ENCODE results near the gene ENDOD1.
"Not testable (repeated sequence)": the region's sequence is repeated elsewhere in the genome, so short reads cannot be mapped to it uniquely, and the experiment has no call there.

Gene ENDOD1

GRCh38 chr11:95104121-95104830, 14.6 kb downstream of the ENDOD1 start:
- H3K9ac ChIP-seq, result no peak overlapping the region
- H3K4me2 ChIP-seq, result no peak overlapping the region
- H3K4me1 ChIP-seq (ENCODE audit: low read depth, poor library complexity, severe bottlenecking), result no peaks in the 10 kb centered on the region
- H3K27ac ChIP-seq, result no peak overlapping the region
- H3K36me3 ChIP-seq (ENCODE audit: insufficient read depth), result no peaks in the 10 kb centered on the region
- no peaks in the 10 kb centered on the region for H3K79me2 ChIP-seq (ENCODE audit: insufficient read depth, low read depth)
- H3K27me3 ChIP-seq (ENCODE audit: insufficient read depth, low read depth), result no peaks in the 10 kb centered on the region
- H3K4me3 ChIP-seq (IDR thresholded peaks at IDR 0.05; ENCODE audit: insufficient read depth, low read depth, low read length), result no peak overlapping the region
- H2AFZ ChIP-seq (ENCODE audit: low read depth), result no peak overlapping the region
- H4K20me1 ChIP-seq (ENCODE audit: insufficient read depth), result no peaks in the 10 kb centered on the region
- no peak for TF ChIP-seq CTCF (conservative IDR thresholded peaks at IDR 0.05; ENCODE audit: low read depth, low read length)

GRCh38 chr11:95104856-95105255, 15.2 kb downstream of the ENDOD1 start:
- no peak overlapping the region for H3K27ac ChIP-seq
- H2AFZ ChIP-seq (ENCODE audit: low read depth), result no peak overlapping the region
- H4K20me1 ChIP-seq (ENCODE audit: insufficient read depth), result no peaks in the 10 kb centered on the region
- no peak overlapping the region for H3K9ac ChIP-seq
- H3K79me2 ChIP-seq (ENCODE audit: insufficient read depth, low read depth), result no peaks in the 10 kb centered on the region
- H3K27me3 ChIP-seq (ENCODE audit: insufficient read depth, low read depth), result no peaks in the 10 kb centered on the region
- no peaks in the 10 kb centered on the region for H3K4me1 ChIP-seq (ENCODE audit: low read depth, poor library complexity, severe bottlenecking)
- no peak overlapping the region for H3K4me3 ChIP-seq (IDR thresholded peaks at IDR 0.05; ENCODE audit: insufficient read depth, low read depth, low read length)
- TF ChIP-seq CTCF (conservative IDR thresholded peaks at IDR 0.05; ENCODE audit: low read depth, low read length), result no peak
- no peaks in the 10 kb centered on the region for H3K36me3 ChIP-seq (ENCODE audit: insufficient read depth)
- no peak overlapping the region for H3K4me2 ChIP-seq

- H3K9ac ChIP-seq, result no peak overlapping the region
- no peaks in the 10 kb centered on the region for H3K79me2 ChIP-seq (ENCODE audit: insufficient read depth, low read depth)
- no peaks in the 10 kb centered on the region for H3K4me1 ChIP-seq (ENCODE audit: low read depth, poor library complexity, severe bottlenecking)
- no peak overlapping the region for H3K27ac ChIP-seq
- no peaks in the 10 kb centered on the region for H3K27me3 ChIP-seq (ENCODE audit: insufficient read depth, low read depth)
- H3K4me2 ChIP-seq, result no peak overlapping the region
- H3K36me3 ChIP-seq (ENCODE audit: insufficient read depth), result no peaks in the 10 kb centered on the region
- H3K4me3 ChIP-seq (IDR thresholded peaks at IDR 0.05; ENCODE audit: insufficient read depth, low read depth, low read length), result no peak overlapping the region
- no peaks in the 10 kb centered on the region for H4K20me1 ChIP-seq (ENCODE audit: insufficient read depth)
- no peak overlapping the region for H2AFZ ChIP-seq (ENCODE audit: low read depth)
- no peak for TF ChIP-seq CTCF (conservative IDR thresholded peaks at IDR 0.05; ENCODE audit: low read depth, low read length)
These were observed 18.5 kb downstream of the ENDOD1 start for GRCh38 chr11:95108159-95108611.

GRCh38 chr11:95108671-95109551, 19.3 kb downstream of the ENDOD1 start:
- H3K4me2 ChIP-seq, result no peak overlapping the region
- no peaks in the 10 kb centered on the region for H4K20me1 ChIP-seq (ENCODE audit: insufficient read depth)
- H3K27ac ChIP-seq, result no peak overlapping the region
- H3K36me3 ChIP-seq (ENCODE audit: insufficient read depth), result no peaks in the 10 kb centered on the region
- no peaks in the 10 kb centered on the region for H3K79me2 ChIP-seq (ENCODE audit: insufficient read depth, low read depth)
- no peak overlapping the region for H3K9ac ChIP-seq
- no peaks in the 10 kb centered on the region for H3K27me3 ChIP-seq (ENCODE audit: insufficient read depth, low read depth)
- no peak for TF ChIP-seq CTCF (conservative IDR thresholded peaks at IDR 0.05; ENCODE audit: low read depth, low read length)
- H3K4me1 ChIP-seq (ENCODE audit: low read depth, poor library complexity, severe bottlenecking), result no peaks in the 10 kb centered on the region
- no peak overlapping the region for H3K4me3 ChIP-seq (IDR thresholded peaks at IDR 0.05; ENCODE audit: insufficient read depth, low read depth, low read length)
- H2AFZ ChIP-seq (ENCODE audit: low read depth), result no peak overlapping the region

- not testable (repeated sequence) for H3K36me3 ChIP-seq (ENCODE audit: insufficient read depth); H3K79me2 ChIP-seq (ENCODE audit: insufficient read depth, low read depth); H3K27ac ChIP-seq; H3K4me2 ChIP-seq; H3K4me3 ChIP-seq (IDR thresholded peaks at IDR 0.05; ENCODE audit: insufficient read depth, low read depth, low read length); H3K4me1 ChIP-seq (ENCODE audit: low read depth, poor library complexity, severe bottlenecking); H2AFZ ChIP-seq (ENCODE audit: low read depth); H3K27me3 ChIP-seq (ENCODE audit: insufficient read depth, low read depth); H4K20me1 ChIP-seq (ENCODE audit: insufficient read depth); H3K9ac ChIP-seq
These were observed 21.8 kb downstream of the ENDOD1 start for GRCh38 chr11:95111471-95111870.

Measured in KMS-11 (cell line).